Duodenal mucosa (tissue), 2 donors: ENCODE measurements around the gene NEO1.

Source experiments
- H3K27ac ChIP-seq: one replicate; pipeline ENCODE4 v1.7.0; 2013; ENCODE audit warnings: low read depth, low read length
- H3K27me3 ChIP-seq, 2 donors: one replicate each; pipeline ENCODE4 v1.7.0; 2013; ENCODE audit warnings: low read length in 2 of 2, control low read depth in 1 of 2; ENCODE audit not compliant: insufficient read depth in 2 of 2, control insufficient read depth in 1 of 2
- H3K36me3 ChIP-seq, 2 donors: one replicate each; pipeline ENCODE4 v1.7.0; 2013; ENCODE audit warnings: low read length in 2 of 2, control low read depth in 1 of 2; ENCODE audit not compliant: insufficient read depth in 2 of 2, control insufficient read depth in 1 of 2
- H3K4me1 ChIP-seq, 2 donors: one replicate each; pipeline ENCODE4 v1.7.0; 2013; ENCODE audit warnings: low read length in 2 of 2, control low read depth in 1 of 2; ENCODE audit not compliant: insufficient read depth in 2 of 2, control insufficient read depth in 1 of 2
- H3K4me3 ChIP-seq, 2 donors: one replicate each; pipeline ENCODE4 v1.7.0; 2013; ENCODE audit warnings: low read length in 2 of 2, low read depth in 1 of 2
- H3K9ac ChIP-seq, 2 donors: one replicate each; pipeline ENCODE4 v1.7.0; 2013; ENCODE audit warnings: low read length in 2 of 2, low read depth in 1 of 2
- H3K9me3 ChIP-seq, 2 donors: one replicate each; pipeline ENCODE4 v1.7.0; 2013; ENCODE audit warnings: low read length in 2 of 2, control low read depth in 1 of 2; ENCODE audit not compliant: control insufficient read depth in 1 of 2

NEO1 gene

GRCh38 chr15:73331991-73332925 is 280.0 kb downstream of the NEO1 start:
- Histone ChIP-seq H3K27ac (no peak overlapping the region), H3K4me1 (no peaks in the 10 kb centered on the region), H3K9me3 (no peaks in the 10 kb centered on the region), H3K4me3 (no peak overlapping the region), H3K9ac (no peak overlapping the region), H3K36me3 (no peaks in the 10 kb centered on the region), H3K27me3 (no peaks in the 10 kb centered on the region)

GRCh38 chr15:73333001-73333400 is 280.7 kb downstream of the NEO1 start:
- Histone ChIP-seq H3K4me1 (no peaks in the 10 kb centered on the region), H3K27ac (no peak overlapping the region), H3K27me3 (no peaks in the 10 kb centered on the region), H3K9me3 (no peaks in the 10 kb centered on the region), H3K9ac (no peak overlapping the region), H3K36me3 (no peaks in the 10 kb centered on the region), H3K4me3 (no peak overlapping the region)

DNA sequence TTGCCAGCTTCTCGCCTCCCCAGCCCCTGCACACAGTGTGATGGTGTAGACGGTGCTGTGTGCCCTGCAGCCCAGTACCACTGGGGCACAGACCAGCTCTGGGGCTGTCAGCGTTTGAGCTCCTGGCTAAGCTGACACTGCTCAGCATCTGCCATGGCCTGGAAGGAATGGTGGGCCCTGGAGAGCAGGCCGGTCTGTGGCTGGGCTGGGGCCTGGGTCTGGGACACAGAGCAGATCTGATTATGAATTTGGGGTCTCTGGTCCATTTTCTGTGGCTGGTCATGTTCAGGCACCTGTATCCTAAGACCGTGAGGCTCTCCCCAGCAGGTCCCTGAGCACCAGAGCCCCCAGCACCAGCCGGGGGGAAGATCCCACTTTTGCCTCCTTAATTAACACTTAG is 281.8 kb downstream of the NEO1 start:
- no peak overlapping the region for H3K27ac ChIP-seq
- no peaks in the 10 kb centered on the region for H3K36me3 ChIP-seq
- H3K4me3 ChIP-seq, result no peak overlapping the region
- H3K27me3 ChIP-seq, result no peaks in the 10 kb centered on the region
- H3K9me3 ChIP-seq, result no peaks in the 10 kb centered on the region
- no peaks in the 10 kb centered on the region for H3K4me1 ChIP-seq
- no peak overlapping the region for H3K9ac ChIP-seq

- Histone ChIP-seq H3K4me1 (no peaks in the 10 kb centered on the region), H3K4me3 (no peak overlapping the region), H3K27ac (no peak overlapping the region), H3K36me3 (no peaks in the 10 kb centered on the region), H3K9ac (no peak overlapping the region), H3K27me3 (no peaks in the 10 kb centered on the region), H3K9me3 (no peaks in the 10 kb centered on the region)
These were observed 282.8 kb downstream of the NEO1 start for GRCh38 chr15:73335026-73335425.

- Histone ChIP-seq H3K36me3 (no peaks in the 10 kb centered on the region), H3K4me3 (no peak overlapping the region), H3K27me3 (no peaks in the 10 kb centered on the region), H3K9ac (no peak overlapping the region), H3K4me1 (no peaks in the 10 kb centered on the region), H3K27ac (no peak overlapping the region), H3K9me3 (no peaks in the 10 kb centered on the region)
These were observed 283.2 kb downstream of the NEO1 start for GRCh38 chr15:73335471-73335870.

- Histone ChIP-seq H3K4me3 (no peak overlapping the region), H3K9ac (no peak overlapping the region), H3K9me3 (no peaks in the 10 kb centered on the region), H3K4me1 (no peaks in the 10 kb centered on the region), H3K27me3 (no peaks in the 10 kb centered on the region), H3K27ac (no peak overlapping the region), H3K36me3 (no peaks in the 10 kb centered on the region)
These were observed 284.5 kb downstream of the NEO1 start for GRCh38 chr15:73336756-73337155.

GRCh38 chr15:73337187-73337586 is 284.9 kb downstream of the NEO1 start:
- H3K36me3 ChIP-seq, result no peaks in the 10 kb centered on the region
- H3K9me3 ChIP-seq, result no peaks in the 10 kb centered on the region
- H3K4me3 ChIP-seq, result no peak overlapping the region
- no peak overlapping the region for H3K27ac ChIP-seq
- H3K9ac ChIP-seq, result no peak overlapping the region
- no peaks in the 10 kb centered on the region for H3K27me3 ChIP-seq
- no peaks in the 10 kb centered on the region for H3K4me1 ChIP-seq

DNA sequence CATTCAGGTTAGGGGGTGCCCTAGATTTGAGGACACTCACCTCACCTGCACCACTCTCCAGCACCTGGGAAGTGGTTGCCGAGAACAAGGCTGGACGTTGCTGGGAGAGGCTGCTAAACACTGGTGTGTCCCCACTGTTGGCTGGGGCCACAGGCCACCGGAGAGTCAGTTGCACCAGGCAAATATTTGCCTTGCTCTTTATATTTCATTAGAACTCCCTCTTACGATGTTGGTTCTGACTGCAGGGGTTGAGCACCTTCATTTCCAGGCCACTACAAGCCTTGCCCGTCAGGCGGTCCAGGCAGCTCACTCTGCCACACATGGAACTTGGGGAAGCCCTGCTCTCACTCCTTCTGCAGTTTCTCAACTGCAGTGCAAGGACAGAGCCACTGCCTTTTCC is 285.8 kb downstream of the NEO1 start:
- Histone ChIP-seq H3K27me3 (no peaks in the 10 kb centered on the region), H3K9ac (no peak overlapping the region), H3K36me3 (no peaks in the 10 kb centered on the region), H3K4me3 (no peak overlapping the region), H3K4me1 (no peaks in the 10 kb centered on the region), H3K9me3 (no peaks in the 10 kb centered on the region), H3K27ac (no peak overlapping the region)

DNA sequence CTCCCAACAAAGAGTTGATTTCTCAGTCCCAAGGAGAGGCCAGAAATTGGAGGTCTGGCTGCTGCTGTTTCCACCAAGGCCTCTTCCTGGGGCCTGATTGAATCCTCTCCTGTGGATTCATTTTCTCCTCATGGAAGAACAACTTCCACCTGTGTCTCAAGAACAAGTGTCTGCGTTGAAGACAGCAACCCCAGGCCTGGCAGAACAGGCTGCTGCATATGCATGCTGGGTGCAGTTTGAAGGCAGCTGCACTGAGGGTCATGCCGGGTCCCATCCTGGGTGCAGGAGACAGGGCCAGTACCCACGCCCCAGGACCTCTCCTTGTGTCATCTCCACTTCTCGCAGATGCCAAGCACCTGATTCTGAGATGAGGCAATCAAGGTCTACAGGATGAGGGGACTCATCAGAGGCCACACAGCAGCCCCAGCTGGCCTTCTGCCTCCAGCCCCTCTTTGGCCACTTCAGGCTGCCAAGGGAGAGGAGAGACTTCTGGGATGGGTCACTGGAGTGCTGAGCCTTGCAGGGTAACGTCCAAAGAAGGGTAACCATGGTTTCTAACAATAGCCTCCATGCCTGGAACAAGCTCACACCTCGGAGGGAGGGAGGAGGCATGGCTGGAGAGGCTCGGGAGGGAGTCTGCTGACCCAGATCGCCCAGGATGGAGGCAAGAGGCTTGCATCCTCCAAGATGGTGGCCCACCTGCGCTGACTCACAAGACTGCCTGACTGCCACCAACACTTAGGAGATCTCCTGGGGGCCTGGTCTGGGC is 286.5 kb downstream of the NEO1 start:
- Histone ChIP-seq H3K4me1 (no peaks in the 10 kb centered on the region), H3K27ac (no peak overlapping the region), H3K27me3 (no peaks in the 10 kb centered on the region), H3K36me3 (no peaks in the 10 kb centered on the region), H3K9ac (no peak overlapping the region), H3K4me3 (no peak overlapping the region), H3K9me3 (no peaks in the 10 kb centered on the region)

DNA sequence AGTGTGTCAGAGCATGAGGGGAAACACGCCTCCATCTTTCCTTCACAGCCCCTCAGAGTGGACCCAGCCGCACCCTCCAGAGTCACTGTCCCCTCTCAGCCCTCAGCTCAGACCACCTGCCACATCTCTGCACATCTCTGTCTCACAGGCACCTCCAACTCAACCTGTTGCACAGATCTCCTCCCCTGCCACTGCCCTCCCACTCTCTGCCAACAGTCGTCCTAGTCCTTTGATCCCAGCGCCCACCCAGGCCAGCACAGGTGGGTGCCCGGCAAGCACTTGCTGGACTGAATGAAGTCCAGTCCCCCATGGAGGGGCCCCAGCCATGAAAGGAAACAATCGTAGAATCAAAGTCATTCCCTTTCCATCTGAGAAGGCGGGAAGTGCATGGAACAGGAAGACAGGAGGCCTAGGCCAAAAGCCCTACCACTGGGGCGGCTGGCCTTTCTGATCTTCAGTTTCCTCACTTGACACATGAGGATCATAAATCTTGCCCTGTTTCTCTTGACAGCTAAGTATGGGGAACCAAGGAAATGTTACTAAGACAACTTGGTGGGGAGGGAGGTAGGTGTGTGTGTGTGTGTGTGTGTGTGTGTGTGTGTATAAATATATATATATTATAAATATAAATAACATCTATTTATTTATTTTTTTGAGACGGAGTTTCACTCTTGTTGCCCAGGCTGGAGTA is 288.4 kb downstream of the NEO1 start:
- Histone ChIP-seq H3K27me3 (no peaks in the 10 kb centered on the region), H3K9ac (no peak overlapping the region), H3K9me3 (no peaks in the 10 kb centered on the region), H3K4me3 (no peak overlapping the region), H3K4me1 (no peaks in the 10 kb centered on the region), H3K36me3 (no peaks in the 10 kb centered on the region), H3K27ac (no peak overlapping the region)
